ENCODE data around the gene ATG7. TPM values are rescaled to one million over a fixed set of nuclear protein-coding genes. Genes with fewer than 3 reads are reported as not detected.
"Not testable (repeated sequence)": the region's sequence is repeated elsewhere in the genome, so short reads cannot be mapped to it uniquely, and the experiment has no call there.

Gene ATG7
- total RNA-seq, 1 donor from 2014 or later: 53.5 TPM

GRCh38 chr3:11593318-11594034 is 321.3 kb downstream of the ATG7 start:
- Histone ChIP-seq H3K9ac (no peak overlapping the region), H3F3A (ENCODE audit: low read depth) (peaks cover 50% of the 10 kb centered on the region), H2AFZ (replicated peaks) (no peak overlapping the region), H3K4me1 (peaks cover 60% of the 10 kb centered on the region), H4K20me1 (ENCODE audit: low read depth) (peaks cover 61% of the 10 kb centered on the region), H3K36me3 (no peaks in the 10 kb centered on the region), H3K4me2 (peak overlapping the region; percentile 76), H3K9me3 (ENCODE audit: low read depth) (no peaks in the 10 kb centered on the region), H3K27me3 (no peaks in the 10 kb centered on the region), H3K79me2 (ENCODE audit: low read depth) (peaks cover 86% of the 10 kb centered on the region), H3K4me3 (peak overlapping the region; percentile 22), H3K27ac (peak overlapping the region; percentile 94)
- Mint-ChIP-seq H3K27me3 (ENCODE audit: insufficient read depth, low read depth) (no peaks in the 10 kb centered on the region), H3K9me3 (peaks cover 21% of the 10 kb centered on the region), H3K4me3 (peak overlapping the region; percentile 54), H3K27ac (peak overlapping the region; percentile 27), H3K4me1 (peaks cover 66% of the 10 kb centered on the region), H3K36me3 (peaks cover 40% of the 10 kb centered on the region)
- TF ChIP-seq, protein P1, sequence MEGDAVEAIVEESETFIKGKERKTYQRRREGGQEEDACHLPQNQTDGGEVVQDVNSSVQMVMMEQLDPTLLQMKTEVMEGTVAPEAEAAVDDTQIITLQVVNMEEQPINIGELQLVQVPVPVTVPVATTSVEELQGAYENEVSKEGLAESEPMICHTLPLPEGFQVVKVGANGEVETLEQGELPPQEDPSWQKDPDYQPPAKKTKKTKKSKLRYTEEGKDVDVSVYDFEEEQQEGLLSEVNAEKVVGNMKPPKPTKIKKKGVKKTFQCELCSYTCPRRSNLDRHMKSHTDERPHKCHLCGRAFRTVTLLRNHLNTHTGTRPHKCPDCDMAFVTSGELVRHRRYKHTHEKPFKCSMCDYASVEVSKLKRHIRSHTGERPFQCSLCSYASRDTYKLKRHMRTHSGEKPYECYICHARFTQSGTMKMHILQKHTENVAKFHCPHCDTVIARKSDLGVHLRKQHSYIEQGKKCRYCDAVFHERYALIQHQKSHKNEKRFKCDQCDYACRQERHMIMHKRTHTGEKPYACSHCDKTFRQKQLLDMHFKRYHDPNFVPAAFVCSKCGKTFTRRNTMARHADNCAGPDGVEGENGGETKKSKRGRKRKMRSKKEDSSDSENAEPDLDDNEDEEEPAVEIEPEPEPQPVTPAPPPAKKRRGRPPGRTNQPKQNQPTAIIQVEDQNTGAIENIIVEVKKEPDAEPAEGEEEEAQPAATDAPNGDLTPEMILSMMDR (IDR thresholded peaks at IDR 0.05): no peak
- no peak for TF ChIP-seq EZH2phosphoT487 (IDR thresholded peaks at IDR 0.05)
- no peak for TF ChIP-seq EZH2 (IDR thresholded peaks at IDR 0.05)
- DNase-seq (ENCODE audit: low spot score): peak; percentile 39

GRCh38 chr3:11595024-11595423 is 322.8 kb downstream of the ATG7 start:
- DNase-seq (ENCODE audit: low spot score); H3K27ac Mint-ChIP-seq; H3K27me3 Mint-ChIP-seq (ENCODE audit: insufficient read depth, low read depth); H2AFZ ChIP-seq (replicated peaks); H3K27ac ChIP-seq; H3K9ac ChIP-seq; H3K27me3 ChIP-seq; H3K4me2 ChIP-seq; H3K36me3 ChIP-seq; H3K4me3 ChIP-seq; H3K9me3 ChIP-seq (ENCODE audit: low read depth): not testable (repeated sequence)
- H3F3A ChIP-seq (ENCODE audit: low read depth): peaks cover 50% of the 10 kb centered on the region
- H3K4me1 ChIP-seq: peaks cover 46% of the 10 kb centered on the region
- peak overlapping the region; percentile 58 for H3K4me3 Mint-ChIP-seq
- H3K36me3 Mint-ChIP-seq: peaks cover 43% of the 10 kb centered on the region
- H3K4me1 Mint-ChIP-seq: peaks cover 54% of the 10 kb centered on the region
- peaks cover 26% of the 10 kb centered on the region for H3K9me3 Mint-ChIP-seq
- peaks cover 50% of the 10 kb centered on the region for H4K20me1 ChIP-seq (ENCODE audit: low read depth)
- peaks cover 86% of the 10 kb centered on the region for H3K79me2 ChIP-seq (ENCODE audit: low read depth)

GRCh38 chr3:11596387-11596786 is 324.2 kb downstream of the ATG7 start:
- Mint-ChIP-seq H3K27ac (no peak overlapping the region), H3K36me3 (peaks cover 45% of the 10 kb centered on the region), H3K27me3 (ENCODE audit: insufficient read depth, low read depth) (no peaks in the 10 kb centered on the region), H3K4me1 (peaks cover 54% of the 10 kb centered on the region), H3K4me3 (no peak overlapping the region), H3K9me3 (peaks cover 26% of the 10 kb centered on the region)
- TF ChIP-seq, protein P1 (IDR thresholded peaks at IDR 0.05): no peak
- no peak for TF ChIP-seq EZH2phosphoT487 (IDR thresholded peaks at IDR 0.05)
- Histone ChIP-seq H3K27ac (no peak overlapping the region), H3K27me3 (no peaks in the 10 kb centered on the region), H3K9ac (no peak overlapping the region), H3K4me3 (no peak overlapping the region), H4K20me1 (ENCODE audit: low read depth) (peaks cover 52% of the 10 kb centered on the region), H3K79me2 (ENCODE audit: low read depth) (peaks cover 82% of the 10 kb centered on the region), H2AFZ (replicated peaks) (no peak overlapping the region), H3K4me2 (no peak overlapping the region), H3F3A (ENCODE audit: low read depth) (peaks cover 50% of the 10 kb centered on the region), H3K36me3 (no peaks in the 10 kb centered on the region), H3K9me3 (ENCODE audit: low read depth) (no peaks in the 10 kb centered on the region), H3K4me1 (peaks cover 47% of the 10 kb centered on the region)
- DNase-seq (ENCODE audit: low spot score): no peak

Measured in neural progenitor cell (in vitro differentiated cells).